Raji (cell line): ENCODE data around the gene HIBADH.

Source experiments
- POLR2A ChIP-seq: IDR thresholded peaks from 2 replicates; pipeline ENCODE4 v1.6.1; 2011; ENCODE audit warnings: low read depth, low read length, control low read depth; ENCODE audit not compliant: insufficient read depth

The HIBADH gene

GRCh38 chr7:27689150-27689549, 26.5 kb upstream of the HIBADH start:
- TF ChIP-seq POLR2A, result no peak

- TF ChIP-seq POLR2A, result no peak
Observed at GRCh38 chr7:27688646-27689045, 26.0 kb upstream of the HIBADH start.

GRCh38 chr7:27688056-27688455, 25.4 kb upstream of the HIBADH start:
- no peak for TF ChIP-seq POLR2A

- TF ChIP-seq POLR2A, result no peak
Observed at GRCh38 chr7:27686315-27686714, 23.6 kb upstream of the HIBADH start.

GRCh38 chr7:27685893-27686292, 23.2 kb upstream of the HIBADH start:
- no peak for TF ChIP-seq POLR2A

GRCh38 chr7:27685209-27685608, 22.5 kb upstream of the HIBADH start:
- no peak for TF ChIP-seq POLR2A

GRCh38 chr7:27684491-27684890, 21.8 kb upstream of the HIBADH start:
- no peak for TF ChIP-seq POLR2A

GRCh38 chr7:27680610-27681009, 17.9 kb upstream of the HIBADH start:
- TF ChIP-seq POLR2A, result no peak

GRCh38 chr7:27678617-27679260, 16.1 kb upstream of the HIBADH start:
- no peak for TF ChIP-seq POLR2A

- TF ChIP-seq POLR2A, result no peak
Observed at GRCh38 chr7:27677912-27678612, 15.4 kb upstream of the HIBADH start.

- no peak for TF ChIP-seq POLR2A
Observed at GRCh38 chr7:27671675-27672074, 9.0 kb upstream of the HIBADH start.

GRCh38 chr7:27670676-27671075, 8.0 kb upstream of the HIBADH start:
- TF ChIP-seq POLR2A, result no peak

- no peak for TF ChIP-seq POLR2A
Observed at GRCh38 chr7:27670177-27670576, 7.5 kb upstream of the HIBADH start.

- no peak for TF ChIP-seq POLR2A
Observed at GRCh38 chr7:27665531-27665930, 2.8 kb upstream of the HIBADH start.

GRCh38 chr7:27663989-27664331, 1.3 kb upstream of the HIBADH start:
- TF ChIP-seq POLR2A, result no peak

GRCh38 chr7:27661811-27662489, 733 bp downstream of the HIBADH start:
- no peak for TF ChIP-seq POLR2A
